Erythroblast (primary cell): ENCODE data around the gene LHFPL2.
"Not testable (repeated sequence)": the region's sequence is repeated elsewhere in the genome, so short reads cannot be mapped to it uniquely, and the experiment has no call there.

Source experiments
- DNase-seq, 2 experiments: peaks; one replicate each; lab custom pipeline; 2025; lab: John Stamatoyannopoulos, UW
- GATA1 ChIP-seq: IDR thresholded peaks from 2 replicates; pipeline ENCODE4 v1.6.1; 2011; ENCODE audit warnings: low read depth, mild to moderate bottlenecking, control low read depth, low read length, moderate library complexity
- POLR2A ChIP-seq: IDR thresholded peaks from 2 replicates; pipeline ENCODE4 v1.6.1; 2011; ENCODE audit warnings: mild to moderate bottlenecking, low read length

LHFPL2 gene

GRCh38 chr5:78648359-78649210 lies at the start of gene LHFPL2:
LHFPL2 (minus strand) TSS chr5:78648772; CDS start chr5:78510213, 138,559 bp downstream.
- TF ChIP-seq POLR2A (no peak), GATA1 (no peak)
- DNase-seq, result peak; percentile 73 to 80

GRCh38 chr5:78696637-78697036 lies 48.1 kb upstream of the LHFPL2 start:
- no peak for DNase-seq
- TF ChIP-seq GATA1, result no peak
- no peak for TF ChIP-seq POLR2A

- DNase-seq, result not testable (repeated sequence)
Observed at GRCh38 chr5:78696052-78696451, 47.5 kb upstream of the LHFPL2 start.

GRCh38 chr5:78693339-78693738 lies 44.8 kb upstream of the LHFPL2 start:
- TF ChIP-seq POLR2A (no peak), GATA1 (no peak)

GRCh38 chr5:78691084-78691960 lies 42.8 kb upstream of the LHFPL2 start:
- DNase-seq, result no peak
- no peak for TF ChIP-seq POLR2A
- no peak for TF ChIP-seq GATA1

More at GRCh38 chr5:78693339-78693738, 44.8 kb upstream of the LHFPL2 start:
- no peak for DNase-seq

- no peak for DNase-seq
- no peak for TF ChIP-seq GATA1
- no peak for TF ChIP-seq POLR2A
Observed at GRCh38 chr5:78690253-78690972, 41.8 kb upstream of the LHFPL2 start.

- DNase-seq, result no peak
- no peak for TF ChIP-seq GATA1
- TF ChIP-seq POLR2A, result no peak
Observed at GRCh38 chr5:78689540-78690252, 41.1 kb upstream of the LHFPL2 start.

GRCh38 chr5:78687514-78687913 lies 38.9 kb upstream of the LHFPL2 start:
- not testable (repeated sequence) for DNase-seq

- not testable (repeated sequence) for DNase-seq
Observed at GRCh38 chr5:78683905-78684304, 35.3 kb upstream of the LHFPL2 start.

- TF ChIP-seq POLR2A (no peak), GATA1 (no peak)
- no peak for DNase-seq
Observed at GRCh38 chr5:78679905-78680304, 31.3 kb upstream of the LHFPL2 start.

- peak; percentile 19 to 61 for DNase-seq
- TF ChIP-seq GATA1 (no peak), POLR2A (no peak)
Observed at GRCh38 chr5:78677777-78678668, 29.5 kb upstream of the LHFPL2 start.

- TF ChIP-seq POLR2A, result no peak
- no peak for TF ChIP-seq GATA1
- no peak for DNase-seq
Observed at GRCh38 chr5:78675956-78676730, 27.6 kb upstream of the LHFPL2 start.

GRCh38 chr5:78673827-78674226 lies 25.3 kb upstream of the LHFPL2 start:
- DNase-seq, result not testable (repeated sequence)
